ENCODE measurements around the gene PTCH1.

DNA sequence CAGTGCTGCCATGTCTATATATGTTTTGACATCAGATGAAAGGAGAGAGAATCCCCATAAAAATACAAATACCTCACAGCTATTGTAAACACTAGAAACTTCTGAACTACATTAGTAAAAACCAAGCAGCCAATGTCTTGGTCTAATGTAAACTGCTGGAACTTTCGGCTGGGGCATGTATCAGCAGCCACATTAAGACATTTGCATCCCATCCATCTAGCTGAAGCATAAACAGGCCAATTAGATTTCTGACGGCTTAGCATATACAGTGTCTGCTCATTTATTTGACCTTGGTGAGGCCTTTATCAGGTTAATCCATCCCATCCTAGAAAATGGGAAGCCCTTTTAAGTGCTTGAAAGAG lies 65.7 kb downstream of the PTCH1 start:
- TF ChIP-seq, protein P1, sequence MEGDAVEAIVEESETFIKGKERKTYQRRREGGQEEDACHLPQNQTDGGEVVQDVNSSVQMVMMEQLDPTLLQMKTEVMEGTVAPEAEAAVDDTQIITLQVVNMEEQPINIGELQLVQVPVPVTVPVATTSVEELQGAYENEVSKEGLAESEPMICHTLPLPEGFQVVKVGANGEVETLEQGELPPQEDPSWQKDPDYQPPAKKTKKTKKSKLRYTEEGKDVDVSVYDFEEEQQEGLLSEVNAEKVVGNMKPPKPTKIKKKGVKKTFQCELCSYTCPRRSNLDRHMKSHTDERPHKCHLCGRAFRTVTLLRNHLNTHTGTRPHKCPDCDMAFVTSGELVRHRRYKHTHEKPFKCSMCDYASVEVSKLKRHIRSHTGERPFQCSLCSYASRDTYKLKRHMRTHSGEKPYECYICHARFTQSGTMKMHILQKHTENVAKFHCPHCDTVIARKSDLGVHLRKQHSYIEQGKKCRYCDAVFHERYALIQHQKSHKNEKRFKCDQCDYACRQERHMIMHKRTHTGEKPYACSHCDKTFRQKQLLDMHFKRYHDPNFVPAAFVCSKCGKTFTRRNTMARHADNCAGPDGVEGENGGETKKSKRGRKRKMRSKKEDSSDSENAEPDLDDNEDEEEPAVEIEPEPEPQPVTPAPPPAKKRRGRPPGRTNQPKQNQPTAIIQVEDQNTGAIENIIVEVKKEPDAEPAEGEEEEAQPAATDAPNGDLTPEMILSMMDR (IDR thresholded peaks at IDR 0.05 in 2 of 3, conservative IDR thresholded peaks at IDR 0.05 in 1 of 3; ENCODE audit: control insufficient read depth in 2 of 3, extremely low read depth in 1 of 3, insufficient read depth in 1 of 3, low read depth in 3 of 3, low read length in 3 of 3) = no peak
- TF ChIP-seq MXI1 (IDR thresholded peaks at IDR 0.05; ENCODE audit: low read depth, low read length) (no peak), RAD21 (IDR thresholded peaks at IDR 0.05; ENCODE audit: insufficient read depth, low read depth, low read length) (no peak), CEBPB (IDR thresholded peaks at IDR 0.05; ENCODE audit: borderline replicate concordance in 1 of 2, low read depth in 2 of 2, low read length in 2 of 2) (no peak), BHLHE40 (IDR thresholded peaks at IDR 0.05; ENCODE audit: borderline replicate concordance in 1 of 2, low read depth in 2 of 2, low read length in 1 of 2) (no peak), POLR2A (IDR thresholded peaks at IDR 0.05; ENCODE audit: low read depth, low read length) (no peak), JUND (IDR thresholded peaks at IDR 0.05; ENCODE audit: low read depth, low read length) (no peak), SP1 (IDR thresholded peaks at IDR 0.05; ENCODE audit: low read depth, low read length) (no peak), HDGF (IDR thresholded peaks at IDR 0.05) (no peak), SPI1 (IDR thresholded peaks at IDR 0.05; ENCODE audit: borderline replicate concordance, insufficient read depth, low read depth, low read length) (no peak)

Measured in GM12878 (cell line).